GOT3 (cell line): Measurements from ENCODE around the gene ANKRD36B.
"Not testable (repeated sequence)": the region's sequence is repeated elsewhere in the genome, so short reads cannot be mapped to it uniquely, and the experiment has no call there.

Experiments
- DNase-seq: peaks from one replicate; lab custom pipeline; 2025; ENCODE audit warnings: mixed read lengths; lab: John Stamatoyannopoulos, UW

ANKRD36B gene

DNA sequence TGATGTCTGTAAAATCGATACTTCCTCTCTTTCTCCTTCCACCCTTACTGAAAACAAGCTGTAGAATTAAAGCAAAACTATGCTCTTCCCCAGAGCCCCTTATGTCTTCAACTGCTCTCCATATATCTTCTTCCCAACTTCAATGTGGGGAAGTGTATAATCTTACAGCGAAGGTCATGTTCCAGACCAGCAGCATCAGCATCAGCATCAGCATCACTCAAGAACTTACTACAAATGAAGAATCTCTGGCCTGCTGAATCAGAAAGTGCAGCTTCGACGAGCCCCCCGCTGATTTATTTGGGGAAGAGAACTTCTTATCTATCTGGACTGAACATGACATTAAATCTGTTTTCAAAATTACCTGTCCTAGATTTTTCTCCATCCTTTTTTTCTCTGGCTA is 40.6 kb downstream of the ANKRD36B start:
- DNase-seq: not testable (repeated sequence)

DNA sequence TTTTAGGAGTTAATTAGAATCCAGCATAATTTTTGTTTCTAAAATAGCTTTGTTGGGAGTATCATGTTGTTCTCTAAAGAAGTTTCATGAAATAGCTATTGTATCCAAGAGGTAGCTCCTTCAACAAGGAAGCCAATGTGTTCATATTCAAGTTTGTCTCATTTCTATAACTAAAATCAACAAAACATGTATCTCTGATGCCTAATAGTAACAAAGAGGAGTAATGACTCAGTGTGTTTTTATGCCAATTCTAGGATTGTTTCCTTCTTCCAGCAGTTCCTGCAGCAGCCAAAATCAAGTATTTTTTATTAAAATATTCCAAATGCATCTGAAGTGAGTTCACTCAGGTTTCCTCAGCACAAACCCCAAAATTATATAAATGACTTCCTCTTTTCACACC is 41.1 kb downstream of the ANKRD36B start:
- DNase-seq: not testable (repeated sequence)

DNA sequence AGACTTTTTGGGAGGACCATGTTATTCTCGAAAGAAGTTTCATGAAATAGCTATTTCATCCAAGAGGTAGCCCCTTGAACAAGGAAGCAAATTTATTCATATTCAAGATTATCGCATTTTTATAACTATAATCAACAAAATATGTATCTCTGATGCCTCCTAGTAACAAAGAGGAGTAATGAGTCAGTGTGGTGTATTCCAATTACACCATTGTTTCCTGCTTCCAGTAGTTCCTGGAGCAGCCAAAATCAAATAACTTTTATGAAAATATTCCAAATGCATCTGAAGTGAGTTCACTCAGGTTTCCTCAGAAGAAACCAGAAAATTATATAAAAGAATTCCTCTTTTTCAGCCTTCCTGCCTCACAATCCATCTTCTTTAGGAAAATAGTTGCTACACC is 43.0 kb downstream of the ANKRD36B start:
- no peak for DNase-seq

DNA sequence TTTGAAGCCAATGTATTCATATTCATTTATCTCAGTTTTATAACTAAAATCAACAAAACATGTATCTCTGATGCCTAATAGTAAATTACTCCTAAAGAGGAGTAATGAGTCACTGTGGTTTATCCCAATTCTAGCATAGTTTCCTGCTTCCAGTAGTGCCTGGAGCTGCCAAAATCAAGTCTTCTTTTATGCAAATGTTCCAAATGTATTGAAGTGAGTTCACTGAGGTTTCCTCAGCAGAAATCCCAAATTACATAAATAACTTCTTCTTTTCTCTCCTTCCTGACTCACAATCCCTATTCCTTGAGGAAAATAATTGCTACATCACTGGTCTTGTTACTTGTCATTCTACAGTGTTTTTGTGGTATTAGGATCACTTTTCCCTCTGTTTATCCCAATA is 44.8 kb downstream of the ANKRD36B start:
- not testable (repeated sequence) for DNase-seq

DNA sequence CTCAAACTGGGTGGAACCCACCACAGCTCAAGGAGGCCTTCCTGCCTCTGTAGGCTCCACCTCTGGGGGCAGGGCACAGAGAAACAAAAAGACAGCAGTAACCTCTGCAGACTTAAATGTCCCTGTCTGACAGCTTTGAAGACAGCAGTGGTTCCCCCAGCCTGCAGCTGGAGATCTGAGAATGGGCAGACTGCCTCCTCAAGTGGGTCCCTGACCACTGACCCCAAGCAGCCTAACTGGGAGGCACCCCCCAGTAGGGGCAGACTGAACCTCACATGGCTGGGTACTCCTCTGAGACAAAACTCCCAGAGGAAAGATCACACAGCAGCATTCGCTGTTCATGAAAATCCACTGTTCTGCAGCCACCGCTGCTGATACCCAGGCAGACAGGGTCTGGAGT is 63.8 kb downstream of the ANKRD36B start:
- not testable (repeated sequence) for DNase-seq

DNA sequence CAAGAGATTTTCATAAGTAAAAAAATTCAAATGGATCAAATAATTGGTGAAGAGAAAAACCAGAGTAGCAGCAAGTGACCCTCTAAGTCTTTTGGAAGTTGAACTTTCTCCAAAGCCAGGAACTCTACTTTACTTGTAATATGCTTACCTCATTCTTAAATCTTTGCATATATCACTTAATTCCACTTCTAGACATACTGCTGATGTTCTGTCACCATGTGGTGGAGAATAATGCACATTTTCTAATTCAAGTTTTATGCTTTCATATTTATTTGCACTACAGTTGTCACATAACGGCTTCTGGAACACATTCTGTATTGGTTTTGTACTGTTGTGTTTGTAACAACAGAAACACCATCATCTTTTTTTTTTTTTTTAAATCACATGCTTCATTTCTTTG is 65.9 kb downstream of the ANKRD36B start:
- DNase-seq: not testable (repeated sequence)

DNA sequence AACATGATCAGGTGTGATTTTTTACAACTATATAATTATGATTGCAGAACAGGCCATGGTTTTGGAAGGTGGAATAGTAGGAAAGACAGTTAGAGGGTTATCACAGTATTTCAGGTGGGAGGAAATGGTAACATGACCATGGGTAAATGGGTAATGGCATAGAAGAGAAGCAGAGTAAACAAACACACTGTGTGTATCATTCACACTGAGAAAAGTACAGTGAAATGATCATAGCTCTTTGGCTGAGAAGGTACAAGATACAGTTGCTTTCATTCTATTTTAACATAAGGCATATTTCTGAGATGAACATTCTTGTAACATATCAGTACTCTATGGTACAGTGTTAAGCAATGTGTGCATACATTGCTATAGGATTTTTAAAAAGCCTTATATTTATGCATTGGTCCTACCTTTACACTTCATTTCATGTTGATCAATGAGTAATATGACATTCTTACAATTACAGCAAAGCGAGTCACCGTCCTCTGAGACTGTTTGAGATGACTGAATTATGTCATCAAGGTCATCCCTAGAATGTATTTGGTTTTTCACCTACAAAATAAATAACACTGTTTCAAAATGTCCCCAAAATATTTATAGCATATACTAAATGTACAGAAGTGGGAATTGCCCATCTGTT is 66.6 kb downstream of the ANKRD36B start:
- not testable (repeated sequence) for DNase-seq

DNA sequence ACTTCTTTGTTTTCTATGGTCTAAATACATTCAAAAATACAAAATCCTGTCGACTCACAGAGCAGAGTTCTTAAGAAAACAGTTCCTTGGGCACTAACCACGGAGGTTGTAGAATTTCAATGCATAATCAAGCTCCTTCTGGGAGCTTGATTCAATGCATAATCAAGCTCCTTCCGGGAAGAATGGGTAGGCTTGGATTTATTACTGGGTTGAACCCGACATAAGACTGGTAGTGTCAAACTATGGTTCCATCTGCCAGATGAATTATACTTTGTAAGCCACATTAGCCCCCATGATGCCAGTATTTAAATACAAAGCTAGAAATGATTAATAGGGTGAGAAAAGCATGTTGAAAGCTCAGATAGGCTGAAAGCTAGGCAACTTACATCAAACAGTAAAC is 94.0 kb downstream of the ANKRD36B start:
- not testable (repeated sequence) for DNase-seq

DNA sequence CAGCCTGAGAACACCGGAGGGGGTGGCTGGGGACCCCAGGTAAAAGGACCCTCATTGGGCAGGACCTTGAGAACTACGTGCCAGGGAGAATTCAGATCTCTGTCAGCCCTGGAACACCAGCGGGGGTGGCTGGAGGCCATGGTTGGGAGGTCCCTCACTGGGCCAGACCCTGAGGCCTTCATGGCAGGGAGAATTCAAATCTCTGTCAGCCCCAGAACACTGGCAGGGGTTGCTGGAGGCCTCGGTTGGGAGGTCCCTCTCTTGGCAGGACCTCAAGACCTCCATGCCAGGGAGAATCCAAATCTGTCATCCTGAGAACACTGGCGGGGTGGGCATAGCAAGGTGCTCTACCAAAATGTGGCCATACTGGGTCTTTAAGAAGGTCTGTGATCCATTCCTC is 99.5 kb downstream of the ANKRD36B start:
- not testable (repeated sequence) for DNase-seq
